GM10847 (cell line): ENCODE results near the gene KCNS3.

ENCODE experiments used
- POLR2A ChIP-seq: IDR thresholded peaks from 2 replicates; pipeline ENCODE4 v1.6.1; 2011; ENCODE audit not compliant: insufficient read length; ENCODE audit errors: extremely low read depth

KCNS3 gene

GRCh38 chr2:17864676-17865075 lies 13.8 kb upstream of the KCNS3 start:
- no peak for TF ChIP-seq POLR2A

DNA sequence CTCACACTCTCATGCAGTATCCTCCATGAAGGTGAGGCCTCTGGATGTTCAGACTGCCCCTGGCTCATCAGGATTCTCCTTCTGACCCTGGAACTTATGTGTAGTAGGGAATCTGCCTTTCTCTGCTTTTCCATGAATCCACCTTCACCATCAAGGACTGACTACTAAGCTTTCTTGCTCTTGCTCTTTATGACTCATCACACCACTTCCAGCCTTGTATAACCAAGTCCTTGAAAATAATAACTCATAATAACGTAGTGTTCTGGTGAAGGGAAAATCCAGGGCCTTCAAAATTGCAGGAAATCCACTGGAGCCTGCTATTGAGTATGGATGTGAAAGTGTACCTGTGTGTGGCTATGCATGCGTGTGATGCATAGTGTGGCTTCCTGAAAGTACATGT lies 11.3 kb upstream of the KCNS3 start:
- no peak for TF ChIP-seq POLR2A

GRCh38 chr2:17869128-17869527 lies 9.3 kb upstream of the KCNS3 start:
- no peak for TF ChIP-seq POLR2A

DNA sequence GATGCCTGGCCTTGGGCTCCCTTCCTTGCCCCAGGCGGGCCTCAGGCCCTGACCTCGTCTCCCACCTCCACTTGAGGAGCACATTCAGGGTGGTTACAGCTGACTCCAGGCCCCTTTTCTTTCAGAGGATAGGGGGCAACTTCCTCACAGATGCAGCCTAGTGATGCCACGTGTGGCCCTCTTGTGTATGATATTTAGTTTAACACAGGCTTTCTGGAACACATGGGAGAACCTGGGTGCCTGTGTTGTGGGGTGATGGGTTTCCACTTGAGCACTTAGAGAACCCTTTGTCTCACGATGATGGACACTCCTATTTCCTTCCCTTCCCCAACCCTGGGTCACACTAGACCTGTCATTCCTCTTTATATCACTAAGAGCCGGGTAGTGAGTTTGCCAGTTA lies 6.8 kb upstream of the KCNS3 start:
- TF ChIP-seq POLR2A, result no peak

DNA sequence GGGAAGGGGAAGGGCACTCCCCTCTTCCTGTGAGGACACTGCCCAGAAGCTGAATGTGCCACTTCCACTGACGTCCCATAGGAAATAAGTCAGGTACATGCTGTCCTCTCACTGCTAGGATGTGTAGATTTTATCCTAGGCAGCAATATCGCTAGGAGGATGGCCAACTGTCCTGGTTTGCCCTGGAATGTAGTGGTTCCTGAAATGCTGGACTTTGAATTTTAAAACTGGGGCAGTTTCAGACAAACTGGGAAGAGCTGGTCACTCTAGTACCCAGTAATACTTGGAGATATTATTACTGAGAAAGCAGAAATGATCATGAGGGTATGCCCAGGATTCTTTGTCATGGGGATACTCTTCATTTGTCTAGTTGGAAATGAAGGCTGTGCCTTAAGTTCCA lies 5.4 kb upstream of the KCNS3 start:
- TF ChIP-seq POLR2A, result no peak

DNA sequence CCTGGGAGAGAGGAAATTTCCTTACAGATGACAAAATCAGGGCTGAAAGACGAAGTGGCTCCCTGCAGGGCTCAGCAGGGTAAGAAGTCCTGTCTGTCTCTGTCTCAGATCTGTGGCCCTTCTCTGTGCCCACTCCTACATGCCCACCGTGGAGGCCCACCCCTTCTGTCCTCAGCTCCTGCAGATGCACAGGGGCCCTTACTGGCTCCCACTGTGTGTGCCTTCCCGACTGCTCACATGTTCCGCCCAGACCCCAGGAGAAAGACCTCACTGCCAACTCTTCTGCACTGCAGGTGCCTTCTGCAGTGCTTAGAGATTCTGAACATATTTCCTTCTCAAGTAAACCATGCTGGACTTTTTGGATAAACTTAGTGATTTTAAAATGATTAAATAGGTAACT lies 1.9 kb upstream of the KCNS3 start:
- no peak for TF ChIP-seq POLR2A

- TF ChIP-seq POLR2A, result no peak
These were observed 621 bp upstream of the KCNS3 start for GRCh38 chr2:17877811-17878280.

DNA sequence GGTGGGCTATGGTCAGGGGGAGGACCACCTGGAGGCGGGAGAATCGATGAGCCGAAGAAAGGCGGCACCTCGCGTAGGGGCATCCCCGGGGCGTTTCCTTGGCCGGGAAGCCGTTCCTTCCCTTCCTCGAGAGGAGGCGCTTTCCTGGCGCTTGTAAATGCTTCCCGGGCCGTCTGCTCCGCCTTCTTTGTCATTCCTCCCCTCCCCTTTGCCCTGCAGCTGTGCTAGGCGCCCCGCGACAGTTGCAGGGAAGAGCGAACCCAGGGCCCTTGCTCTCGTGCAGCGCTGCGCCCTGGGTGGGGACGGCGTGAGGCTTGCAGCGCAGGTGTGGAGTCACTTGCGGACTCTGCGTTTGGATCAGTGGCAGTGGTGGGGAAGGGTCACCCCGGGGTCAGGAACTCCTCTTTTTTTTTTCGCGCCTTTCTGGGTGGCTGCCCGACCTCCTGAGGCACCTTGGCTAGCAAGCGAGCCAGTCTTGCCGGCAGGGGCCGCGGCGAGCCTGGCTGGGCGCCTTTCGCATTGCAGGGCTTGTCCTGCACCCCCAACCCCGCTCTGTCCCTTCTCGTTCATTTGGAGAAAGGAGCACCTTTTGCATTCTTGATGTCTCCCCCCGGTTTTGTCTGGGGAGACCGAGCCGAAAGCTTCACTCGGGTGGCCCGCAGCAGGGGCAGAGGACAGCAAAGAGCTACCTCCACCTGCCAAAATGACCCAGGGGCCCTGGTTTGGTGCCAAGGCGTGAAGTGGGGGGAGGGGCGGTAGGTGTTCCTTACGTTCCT lies 858 bp downstream of the KCNS3 start:
- no peak for TF ChIP-seq POLR2A

DNA sequence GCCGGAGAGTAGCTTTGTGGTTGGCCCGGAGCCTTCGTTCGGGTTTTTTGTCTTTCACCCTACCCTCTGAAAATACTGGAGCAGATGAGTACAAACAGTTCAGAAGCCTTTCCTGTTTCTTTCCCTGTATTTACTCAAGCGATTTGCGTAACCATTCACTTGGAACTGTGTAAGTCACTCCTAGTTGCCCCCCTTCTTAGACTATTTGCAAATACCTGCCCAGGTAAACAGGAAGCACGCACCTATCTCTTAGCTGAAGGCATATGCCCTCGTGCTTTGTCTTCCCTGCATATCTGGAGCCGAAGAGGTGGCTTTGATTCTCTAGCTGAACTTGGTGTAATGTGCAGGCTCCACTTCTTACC lies 1.4 kb downstream of the KCNS3 start:
- TF ChIP-seq POLR2A, result no peak

GRCh38 chr2:17892770-17893534 lies 14.5 kb downstream of the KCNS3 start:
- TF ChIP-seq POLR2A, result no peak

GRCh38 chr2:17894005-17894404 lies 15.5 kb downstream of the KCNS3 start:
- TF ChIP-seq POLR2A, result no peak

- TF ChIP-seq POLR2A, result no peak
These were observed 16.1 kb downstream of the KCNS3 start for GRCh38 chr2:17894556-17894955.

- no peak for TF ChIP-seq POLR2A
These were observed 21.4 kb downstream of the KCNS3 start for GRCh38 chr2:17899871-17900270.

GRCh38 chr2:17901246-17901645 lies 22.8 kb downstream of the KCNS3 start:
- TF ChIP-seq POLR2A, result no peak

DNA sequence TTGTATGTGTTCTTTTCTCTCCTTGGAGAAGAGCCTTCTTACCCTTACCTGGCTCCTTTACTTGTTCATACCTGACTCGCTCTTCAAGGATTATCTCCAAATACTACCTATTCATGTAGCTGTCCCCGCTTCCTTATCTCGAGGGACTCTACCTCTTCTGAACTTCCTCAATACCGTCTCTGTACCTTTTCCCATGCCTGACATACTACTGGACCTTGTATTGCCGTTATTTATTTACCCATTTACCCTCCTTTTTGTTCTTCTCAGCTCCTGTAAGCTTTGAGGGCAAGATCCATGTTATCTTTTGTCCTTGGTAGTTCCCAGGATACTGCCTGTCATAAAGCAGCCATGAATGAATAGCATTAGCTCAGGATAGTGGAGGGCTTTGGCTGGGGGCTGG lies 32.5 kb downstream of the KCNS3 start:
- no peak for TF ChIP-seq POLR2A

DNA sequence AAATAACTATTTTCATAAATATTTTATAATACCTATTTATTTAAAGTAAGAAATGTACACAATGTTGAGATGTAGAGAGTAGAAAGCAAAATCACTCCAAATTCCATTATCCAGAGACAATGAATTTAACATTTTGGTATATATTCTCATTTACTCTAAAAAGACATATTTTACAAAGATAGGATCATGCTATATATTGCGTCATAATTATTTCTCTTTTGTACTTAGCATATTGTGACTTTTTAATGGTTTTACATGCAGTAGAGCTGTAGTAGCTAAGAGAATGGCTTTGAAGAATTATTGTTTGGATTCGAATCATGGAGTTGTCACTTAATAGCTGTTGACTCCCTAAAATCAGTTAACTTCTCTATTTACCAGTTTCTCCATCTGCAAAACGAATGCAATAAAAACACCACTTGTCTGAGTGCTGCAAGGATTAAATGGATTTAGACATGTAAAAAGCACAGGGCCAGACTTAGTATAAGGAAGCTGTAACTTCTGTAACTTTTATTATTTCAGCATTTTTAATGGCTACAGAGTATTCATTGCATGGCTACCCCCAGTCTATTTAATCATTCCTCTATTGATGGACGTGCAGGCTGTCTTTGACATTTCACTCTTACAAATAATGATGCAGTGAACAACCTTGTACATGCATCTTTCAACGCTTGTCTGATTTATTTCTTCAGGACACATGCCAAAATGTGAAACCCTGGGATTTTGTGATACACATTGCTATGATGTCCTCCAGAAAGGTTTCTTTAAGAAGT lies 33.2 kb downstream of the KCNS3 start:
- no peak for TF ChIP-seq POLR2A
